Stomach (tissue), 9 donors: ENCODE results near the gene SRGN. TPM values are rescaled to one million over a fixed set of nuclear protein-coding genes. Genes with fewer than 3 reads are reported as not detected.

Source experiments
- DNase-seq, 2 donors: peaks; one replicate each; pipeline versions ENCODE4 v3.0.0 to v3.0.0-alpha.2; 2013 to 2019
- H3K27ac ChIP-seq, 5 donors: fragments of 200-600 bp in 4 of 5; sonication (generic) in 4 of 5; one replicate each; pipeline ENCODE4 v1.5.1; 2013 to 2019; ENCODE audit warnings: mild to moderate bottlenecking in 1 of 5, moderate library complexity in 1 of 5
- H3K27me3 ChIP-seq, 3 donors: fragments of 200-600 bp; sonication (generic); one replicate each; pipeline ENCODE4 v1.5.1; 2017 to 2019; ENCODE audit warnings: mixed run types in 1 of 3
- H3K36me3 ChIP-seq, 4 donors: fragments of 200-600 bp; sonication (generic); 1 replicate in 3 of 4; 2 replicates in 1 of 4; pipeline ENCODE4 v1.5.1; 2016 to 2019
- H3K4me1 ChIP-seq, 4 donors: fragments of 200-600 bp; sonication (generic); one replicate each; pipeline ENCODE4 v1.5.1; 2016 to 2019
- H3K4me3 ChIP-seq, 4 donors: fragments of 200-600 bp; sonication (generic) in 3 of 4; one replicate each; pipeline ENCODE4 v1.5.1; 2016 to 2019; ENCODE audit warnings: mild to moderate bottlenecking in 1 of 4
- H3K9me3 ChIP-seq, 4 donors: fragments of 200-600 bp; sonication (generic); one replicate each; pipeline ENCODE4 v1.5.1; 2016 to 2019
- CTCF ChIP-seq, 7 experiments: fragments of 450-650 bp in 4 of 7; fragments of 200-600 bp in 3 of 7; sonication (generic) in 3 of 7; IDR thresholded peaks; one replicate each; pipeline ENCODE4 v1.5.1; 2016 to 2019; ENCODE audit warnings: antibody characterized with exemption in 7 of 7, control low read depth in 2 of 7, mild to moderate bottlenecking in 1 of 7
- EP300 ChIP-seq: sonication (generic); formaldehyde crosslinking; IDR thresholded peaks from one replicate; pipeline ENCODE4 v1.6.1; 2017; ENCODE audit warnings: antibody characterized with exemption
- POLR2A ChIP-seq, 4 donors: fragments of 450-650 bp; IDR thresholded peaks; one replicate each; pipeline ENCODE4 v1.6.1; 2016; ENCODE audit warnings: antibody characterized with exemption in 4 of 4, control low read depth in 2 of 4, mild to moderate bottlenecking in 1 of 4, moderate library complexity in 1 of 4
- POLR2AphosphoS5 ChIP-seq, 3 donors: sonication (generic); formaldehyde crosslinking; IDR thresholded peaks; one replicate each; pipeline ENCODE4 v1.6.1; 2016; ENCODE audit warnings: antibody characterized with exemption in 3 of 3
- WGBS, 5 donors: extraction: QIAGEN DNeasy Blood & Tissue Kit in 3 of 5; methylation state at CpG; one replicate each; pipeline versions ENCODE4 v1.1.5 to v1.1.7; 2013 to 2018; 5-methylcytosine and 5-hydroxymethylcytosine counted together
- intact Hi-C: fragments of 100-400 bp; cut with DNase I; formaldehyde crosslinking; loops from one replicate; pipeline ENCODE4 v1.15.1; 2023; ENCODE audit warnings: low total_unique reads
- polyA plus RNA-seq, 3 donors: library from polyadenylated mRNA; stranded (reverse); fragments of 200-250 nt; gene quantifications; one replicate each; pipeline ENCODE4 v1.2.3, GENCODE V29; 2013
- total RNA-seq, 5 donors: library from RNA; depleted of rRNA; stranded (reverse); fragments of >200 nt; gene quantifications; one replicate each; pipeline versions ENCODE4 v1.1.0 to v1.2.3, GENCODE V29; 2014 to 2016
- donor health status: healthy with polysubstance abuse.
- donor health status: Bipolar disorder and iron deficiency.
- donor health status: healthy.

Gene SRGN
- total and polyA plus RNA-seq, 8 donors: 1.3 to 212 (median 42.9) TPM

- no peak overlapping the region for H3K4me3 ChIP-seq
- peak overlapping the region; percentile 34 to 79 (median 63) for H3K27ac ChIP-seq
- peak; percentile 28 to 42 for DNase-seq
- 52 to 58% (median 55%) methylated on average over 14 of the region's 14 CpGs for WGBS, 5 donors
- H3K27me3 ChIP-seq: no peaks in the 10 kb centered on the region
- intact Hi-C loops: no loop called here
- no peak for TF ChIP-seq EP300
- TF ChIP-seq POLR2AphosphoS5 (IDR thresholded peaks at IDR 0.05): peak in 1 of 3 donors; percentile 5
- H3K4me1 ChIP-seq: peaks cover 0 to 33% (median 8%) of the 10 kb centered on the region in 4 donors
- H3K9me3 ChIP-seq: no peaks in the 10 kb centered on the region
- no peaks in the 10 kb centered on the region for H3K36me3 ChIP-seq
Measured at GRCh38 chr10:69057261-69057950, 30.5 kb upstream of the SRGN start.

- no peak for DNase-seq
- Histone ChIP-seq H3K27me3 (no peaks in the 10 kb centered on the region), H3K4me3 (no peak overlapping the region), H3K9me3 (no peaks in the 10 kb centered on the region), H3K36me3 (no peaks in the 10 kb centered on the region), H3K27ac (peak overlapping the region; percentile 34 to 79 (median 63)), H3K4me1 (peaks cover 0 to 33% (median 8%) of the 10 kb centered on the region in 4 donors)
- TF ChIP-seq EP300 (no peak), POLR2A (IDR thresholded peaks at IDR 0.05) (no peak), CTCF (IDR thresholded peaks at IDR 0.05) (no peak), POLR2AphosphoS5 (IDR thresholded peaks at IDR 0.05) (no peak)
- 0% methylated on average over 1 of the region's 1 CpG for WGBS, 5 donors
- intact Hi-C loops: no loop called here
Measured at GRCh38 chr10:69057951-69058297, 30.0 kb upstream of the SRGN start.

GRCh38 chr10:69060127-69060798, 27.6 kb upstream of the SRGN start:
- intact Hi-C loops: no loop called here
- Histone ChIP-seq H3K27me3 (no peaks in the 10 kb centered on the region), H3K4me1 (peaks cover 0 to 33% (median 9%) of the 10 kb centered on the region in 4 donors), H3K27ac (peak overlapping the region in 4 of 5 donors; percentile 84 to 87 (median 84)), H3K9me3 (no peaks in the 10 kb centered on the region), H3K4me3 (no peak overlapping the region), H3K36me3 (no peaks in the 10 kb centered on the region)
- 93 to 97% (median 96%) methylated on average over 8 of the region's 8 CpGs for WGBS, 5 donors
- TF ChIP-seq CTCF (IDR thresholded peaks at IDR 0.05): no peak
- TF ChIP-seq POLR2A (IDR thresholded peaks at IDR 0.05): no peak
- TF ChIP-seq EP300: no peak
- no peak for TF ChIP-seq POLR2AphosphoS5 (IDR thresholded peaks at IDR 0.05)
- DNase-seq: no peak

DNA sequence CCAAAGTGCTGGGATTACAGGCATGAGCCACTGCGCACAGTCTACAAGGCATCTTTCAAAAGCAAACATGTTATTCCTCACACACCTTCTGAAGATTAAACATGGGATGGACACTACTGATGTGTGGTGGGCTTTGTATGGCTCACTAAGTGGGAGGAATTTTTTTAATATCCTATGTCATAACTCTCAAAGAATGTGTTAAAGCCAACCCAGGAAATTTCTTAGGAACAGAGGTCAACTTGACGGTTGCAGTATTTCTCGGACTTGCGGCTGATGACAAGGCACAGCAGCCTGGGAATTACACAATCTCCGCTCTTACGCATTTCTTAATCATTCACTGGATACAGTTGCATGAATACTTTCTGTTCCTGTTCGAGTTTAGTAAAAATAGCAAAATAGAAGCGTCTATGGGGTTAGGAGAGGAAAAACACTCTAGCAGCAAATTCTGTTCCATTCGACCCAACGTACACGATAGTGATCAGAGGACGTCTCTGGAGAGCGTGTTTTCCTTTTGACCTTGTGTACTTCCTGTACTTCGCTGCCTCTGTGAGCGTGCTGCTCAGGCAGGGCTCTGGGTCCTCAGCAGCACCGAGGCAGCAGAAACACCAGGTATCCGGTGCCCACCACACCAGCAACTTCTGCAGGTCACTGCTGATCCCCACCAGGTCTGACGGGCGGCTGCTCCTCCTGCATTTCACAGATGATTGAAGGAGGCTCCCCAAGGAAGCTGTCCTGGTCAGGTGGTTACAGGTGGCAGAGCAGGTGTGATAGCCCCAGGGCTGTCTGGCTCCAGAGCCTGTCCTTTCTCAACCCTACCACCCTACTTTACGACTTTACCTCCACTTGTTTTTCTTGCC, 26.4 kb upstream of the SRGN start:
- Histone ChIP-seq H3K4me1 (peaks cover 0 to 21% (median 10%) of the 10 kb centered on the region in 4 donors), H3K4me3 (peak overlapping the region in 2 of 4 donors; percentile 7 to 10), H3K27ac (peak overlapping the region; percentile 49 to 87 (median 84)), H3K36me3 (no peaks in the 10 kb centered on the region), H3K27me3 (no peaks in the 10 kb centered on the region), H3K9me3 (no peaks in the 10 kb centered on the region)
- intact Hi-C loops: no loop called here
- TF ChIP-seq CTCF (IDR thresholded peaks at IDR 0.05) (no peak), POLR2AphosphoS5 (IDR thresholded peaks at IDR 0.05) (peak; percentile 38 to 76 (median 74)), POLR2A (IDR thresholded peaks at IDR 0.05) (no peak), EP300 (peak; percentile 89)
- 27 to 47% (median 45%) methylated on average over 20 of the region's 20 CpGs for WGBS, 5 donors
- peak; percentile 38 to 72 for DNase-seq
